K562 (cell line): ENCODE measurements around the gene MANBA.

Experiments
- CHD4 ChIP-seq: fragments of 200-600 bp; sonication (generic); IDR thresholded peaks from 3 replicates; pipeline ENCODE4 v1.6.1; 2012; ENCODE audit warnings: low read depth, mild to moderate bottlenecking, mixed read lengths, low read length, inconsistent platforms; ENCODE audit not compliant: insufficient read depth, insufficient replicate concordance, poor library complexity, severe bottlenecking
- EZH2 ChIP-seq: IDR thresholded peaks from 2 replicates; pipeline ENCODE4 v1.6.1; 2012; ENCODE audit warnings: low read depth, mild to moderate bottlenecking, inconsistent platforms, low read length, borderline replicate concordance
- HMG20B ChIP-seq: fragments of 250-450 bp; sonication (Bioruptor Pico); IDR thresholded peaks from 2 replicates; pipeline ENCODE4 v1.5.0; 2021; ENCODE audit warnings: mild to moderate bottlenecking
- KLF13 ChIP-seq: fragments of 450-650 bp; IDR thresholded peaks from 2 replicates; pipeline ENCODE4 v1.6.1; 2016; ENCODE audit warnings: missing genetic modification characterization, low read depth, mild to moderate bottlenecking, missing compliant biosample characterization, moderate library complexity, borderline replicate concordance
- MAZ ChIP-seq, 2 experiments: fragments of 450-650 bp in 1 of 2; sonication (generic) in 1 of 2; formaldehyde crosslinking; IDR thresholded peaks in 1 of 2; conservative IDR thresholded peaks in 1 of 2; 2 replicates each; pipeline versions ENCODE4 v1.4.0 to v1.5.0; 2020; ENCODE audit warnings: mild to moderate bottlenecking in 1 of 2, missing genetic modification reagents in 1 of 2
- MXI1 ChIP-seq: IDR thresholded peaks from 2 replicates; pipeline ENCODE4 v1.6.1; 2011; ENCODE audit warnings: low read depth, mild to moderate bottlenecking, improper control_type of control experiment, low read length
- NRF1 ChIP-seq, 2 experiments: fragments of 450-650 bp; IDR thresholded peaks in 1 of 2; conservative IDR thresholded peaks in 1 of 2; 2 replicates each; pipeline ENCODE4 v1.6.1; 2014; ENCODE audit warnings: mild to moderate bottlenecking in 2 of 2
- POLR2B ChIP-seq: fragments of 450-650 bp; IDR thresholded peaks from 2 replicates; pipeline ENCODE4 v1.6.1; 2018; ENCODE audit warnings: low read depth; ENCODE audit not compliant: partially characterized antibody
- SMAD4 ChIP-seq: fragments of 250-450 bp; sonication (Bioruptor Pico); conservative IDR thresholded peaks from 2 replicates; pipeline ENCODE4 v1.8.0; 2021; ENCODE audit warnings: inconsistent platforms, mild to moderate bottlenecking, moderate library complexity
- TF ChIP-seq, protein P1 (sequence below): fragments of 250-450 bp; sonication (Bioruptor Pico); IDR thresholded peaks from 2 replicates; pipeline ENCODE4 v1.8.0; 2021; ENCODE audit warnings: moderate library complexity, mild to moderate bottlenecking, inconsistent platforms
- TF ChIP-seq, protein P2 (sequence below), 3 experiments: IDR thresholded peaks in 2 of 3; conservative IDR thresholded peaks in 1 of 3; 2 replicates each; pipeline ENCODE4 v1.5.1; 2011 to 2012; ENCODE audit warnings: low read length in 3 of 3, mild to moderate bottlenecking in 3 of 3, control low read depth in 2 of 3, improper control_type of control experiment in 1 of 3, inconsistent platforms in 1 of 3, low read depth in 1 of 3, mixed read lengths in 1 of 3, moderate library complexity in 1 of 3; ENCODE audit not compliant: insufficient read depth in 2 of 3

DNA sequence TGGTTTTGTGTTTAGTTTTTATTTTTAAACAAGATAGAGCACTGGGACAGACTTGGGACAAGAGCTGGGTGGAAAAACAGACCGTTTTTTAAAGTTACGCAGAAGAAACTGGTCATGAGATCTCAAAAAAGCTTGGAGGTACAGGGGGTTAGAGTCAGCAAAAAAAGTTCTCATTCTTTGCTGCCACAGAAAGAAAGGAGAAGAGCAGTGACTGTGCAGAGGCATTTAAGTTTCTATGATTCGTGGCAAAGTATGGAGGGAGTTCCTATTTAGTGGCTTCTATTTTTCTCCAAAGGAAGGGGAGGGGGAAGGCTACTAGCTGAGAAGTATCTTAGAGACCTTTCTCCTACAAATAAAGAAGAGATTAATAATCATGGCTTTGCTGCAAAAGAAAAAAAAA lies 68.3 kb downstream of the MANBA start:
- TF ChIP-seq KLF13 (tag) (no peak), EZH2 (no peak), MAZ (CRISPR knock-in tag; conservative IDR thresholded peaks at IDR 0.05 in 1 of 2, IDR thresholded peaks at IDR 0.05 in 1 of 2) (no peak), NRF1 (conservative IDR thresholded peaks at IDR 0.05 in 1 of 2, IDR thresholded peaks at IDR 0.05 in 1 of 2) (no peak), MXI1 (no peak), CHD4 (no peak), POLR2B (no peak), HMG20B (CRISPR knock-in tag) (no peak), SMAD4 (CRISPR knock-in tag) (no peak)
- TF ChIP-seq, protein P1, sequence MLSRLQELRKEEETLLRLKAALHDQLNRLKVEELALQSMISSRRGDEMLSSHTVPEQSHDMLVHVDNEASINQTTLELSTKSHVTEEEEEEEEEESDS (CRISPR knock-in tag), result no peak
- TF ChIP-seq, protein P2, sequence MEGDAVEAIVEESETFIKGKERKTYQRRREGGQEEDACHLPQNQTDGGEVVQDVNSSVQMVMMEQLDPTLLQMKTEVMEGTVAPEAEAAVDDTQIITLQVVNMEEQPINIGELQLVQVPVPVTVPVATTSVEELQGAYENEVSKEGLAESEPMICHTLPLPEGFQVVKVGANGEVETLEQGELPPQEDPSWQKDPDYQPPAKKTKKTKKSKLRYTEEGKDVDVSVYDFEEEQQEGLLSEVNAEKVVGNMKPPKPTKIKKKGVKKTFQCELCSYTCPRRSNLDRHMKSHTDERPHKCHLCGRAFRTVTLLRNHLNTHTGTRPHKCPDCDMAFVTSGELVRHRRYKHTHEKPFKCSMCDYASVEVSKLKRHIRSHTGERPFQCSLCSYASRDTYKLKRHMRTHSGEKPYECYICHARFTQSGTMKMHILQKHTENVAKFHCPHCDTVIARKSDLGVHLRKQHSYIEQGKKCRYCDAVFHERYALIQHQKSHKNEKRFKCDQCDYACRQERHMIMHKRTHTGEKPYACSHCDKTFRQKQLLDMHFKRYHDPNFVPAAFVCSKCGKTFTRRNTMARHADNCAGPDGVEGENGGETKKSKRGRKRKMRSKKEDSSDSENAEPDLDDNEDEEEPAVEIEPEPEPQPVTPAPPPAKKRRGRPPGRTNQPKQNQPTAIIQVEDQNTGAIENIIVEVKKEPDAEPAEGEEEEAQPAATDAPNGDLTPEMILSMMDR (IDR thresholded peaks at IDR 0.05 in 2 of 3, conservative IDR thresholded peaks at IDR 0.05 in 1 of 3; ENCODE audit: insufficient read depth in 2 of 3, low read depth in 1 of 3, low read length in 3 of 3), result no peak
